ENCODE data around the gene NXPE3. TPM values are rescaled to one million over a fixed set of nuclear protein-coding genes. Genes with fewer than 3 reads are reported as not detected.
"Not testable (repeated sequence)": the region's sequence is repeated elsewhere in the genome, so short reads cannot be mapped to it uniquely, and the experiment has no call there.

NXPE3 gene
- total RNA-seq = 24.8 TPM

DNA sequence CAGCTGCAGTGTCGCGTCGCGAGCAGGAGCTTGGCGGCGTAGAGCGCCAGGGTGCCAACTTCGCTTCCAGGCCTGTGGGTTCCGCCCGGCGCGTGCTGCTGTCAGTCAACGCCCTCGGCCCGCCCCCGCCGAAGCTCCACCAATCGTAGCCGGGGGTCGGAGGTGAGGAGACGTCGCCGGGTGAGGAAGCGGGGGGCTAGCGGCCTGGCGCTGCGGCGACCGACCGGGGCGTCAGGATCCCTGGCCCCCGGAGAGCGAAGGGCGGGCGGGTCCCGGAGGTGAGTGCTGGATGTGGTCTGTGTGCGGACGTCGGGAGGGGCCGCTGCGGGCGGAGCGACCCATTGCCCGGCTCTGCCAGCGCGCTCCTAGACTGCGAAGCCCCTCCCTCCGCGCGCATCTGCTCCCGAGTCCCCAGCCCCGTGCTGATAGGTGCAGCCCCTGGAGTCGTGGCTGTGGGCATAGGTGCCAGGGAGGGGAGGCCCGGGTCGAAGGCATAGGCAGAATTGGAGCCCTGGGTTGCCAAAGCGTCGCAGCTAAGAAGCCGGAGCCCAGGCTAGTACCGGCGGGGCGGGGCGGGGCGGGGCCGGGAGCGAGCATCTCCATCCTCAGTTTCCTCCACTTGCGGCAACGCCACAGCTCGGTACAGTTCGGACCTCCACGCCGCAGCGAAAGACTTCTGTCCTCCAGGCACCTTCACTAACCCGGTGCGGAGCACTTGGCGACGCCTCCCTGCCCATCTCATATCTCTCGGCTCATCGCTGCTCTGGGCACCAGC is at the start of gene NXPE3:
NXPE3 (plus strand) TSS at position 165 of the 775 bp plus-strand sequence. CDS start 6,386 bp downstream, outside the sequence.
- peak; percentile 94 for DNase-seq

DNA sequence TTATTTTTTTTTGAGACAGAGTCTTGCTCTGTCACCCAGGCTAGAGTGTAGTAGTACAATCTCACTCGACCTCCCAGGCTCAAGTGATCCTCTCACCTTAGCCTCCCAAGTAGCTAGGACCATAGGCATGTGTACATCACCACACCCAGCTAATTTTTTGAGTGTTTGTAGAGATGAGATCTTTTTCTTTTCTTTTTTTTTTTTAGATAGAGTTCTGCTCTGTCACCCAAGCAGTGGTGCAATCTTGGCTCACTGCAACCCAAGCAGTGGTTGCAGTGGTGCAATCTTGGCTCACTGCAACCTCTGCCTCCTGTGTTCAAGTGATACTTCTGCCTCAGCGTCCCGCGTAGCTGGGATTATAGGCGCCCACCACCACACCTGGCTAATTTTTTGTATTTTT is 49.4 kb upstream of the NXPE3 start:
- no peak for DNase-seq

DNA sequence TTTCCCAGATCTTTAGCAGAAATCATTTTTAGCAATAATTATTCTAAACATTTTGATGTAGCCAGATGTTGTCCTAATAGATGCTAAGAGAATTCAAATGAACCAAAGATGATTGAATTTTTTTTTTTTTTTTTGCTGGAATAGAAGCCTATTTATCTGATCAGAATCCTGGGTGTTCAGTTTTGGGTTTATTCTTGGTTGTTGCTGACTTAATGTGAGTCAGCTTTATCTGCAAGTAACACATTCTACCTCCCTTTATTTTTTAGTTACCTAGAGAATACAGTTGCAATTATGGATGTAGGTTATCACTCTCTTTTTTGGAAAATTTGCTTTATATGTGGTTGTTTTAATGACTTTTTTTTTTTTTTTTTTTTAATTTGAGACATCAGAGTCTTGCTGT is 48.2 kb upstream of the NXPE3 start:
- no peak for DNase-seq

DNA sequence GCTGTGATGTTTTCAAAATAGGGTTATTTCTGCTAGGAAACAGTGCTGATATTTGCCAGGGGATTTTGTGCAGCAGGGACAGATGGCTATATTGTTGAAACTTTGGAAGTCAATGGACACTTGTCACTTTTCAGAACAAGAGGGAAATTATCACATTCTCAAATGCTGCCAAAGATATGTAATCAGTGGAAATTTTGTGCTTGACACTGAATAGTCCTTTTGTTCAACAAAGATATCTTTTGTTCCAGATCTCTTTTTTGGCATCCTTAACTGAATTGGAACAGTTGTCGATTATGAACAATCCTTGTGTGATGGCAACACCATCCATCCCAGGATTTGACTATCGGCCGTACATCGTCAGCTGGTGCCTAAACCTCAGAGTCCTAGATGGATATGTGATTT is 46.8 kb upstream of the NXPE3 start:
- DNase-seq = peak; percentile 52

DNA sequence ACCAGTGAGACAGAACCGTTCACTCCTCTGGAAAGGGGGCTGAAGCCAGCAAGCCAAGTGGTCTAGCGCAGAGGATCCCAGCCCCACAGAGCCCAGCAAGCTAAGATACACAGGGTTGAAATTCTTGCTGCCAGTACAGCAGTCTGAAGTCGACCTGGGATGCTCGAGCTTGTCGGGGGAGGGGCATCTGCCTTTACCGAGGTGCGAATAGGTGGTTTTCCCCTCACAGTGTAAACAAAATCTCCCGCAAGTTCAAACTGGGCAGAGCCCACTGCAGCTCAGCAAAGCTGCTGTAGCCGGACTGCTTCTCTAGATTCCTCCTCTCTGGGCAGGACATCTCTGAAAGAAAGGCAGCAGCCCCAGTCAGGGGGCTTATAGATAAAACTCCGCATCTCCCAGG is 43.2 kb upstream of the NXPE3 start:
- no peak for DNase-seq

DNA sequence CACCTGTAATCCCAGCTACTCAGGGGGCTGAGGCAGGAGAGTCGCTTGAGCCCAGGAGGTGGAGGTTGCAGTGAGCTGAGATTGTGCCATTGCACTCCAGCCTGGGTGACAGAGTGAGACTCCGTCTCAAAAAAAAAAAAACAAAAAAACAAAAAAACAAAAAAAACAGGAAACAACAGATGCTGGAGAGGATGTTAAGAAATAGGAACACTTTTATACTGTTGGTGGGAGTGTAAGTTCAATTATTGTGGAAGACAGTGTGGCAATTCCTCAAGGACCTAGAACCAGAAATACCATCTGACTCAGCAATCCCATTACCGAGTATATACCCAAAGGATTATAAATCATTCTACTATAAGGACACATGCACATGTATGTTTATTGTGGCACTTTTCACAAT is 37.1 kb upstream of the NXPE3 start:
- not testable (repeated sequence) for DNase-seq

DNA sequence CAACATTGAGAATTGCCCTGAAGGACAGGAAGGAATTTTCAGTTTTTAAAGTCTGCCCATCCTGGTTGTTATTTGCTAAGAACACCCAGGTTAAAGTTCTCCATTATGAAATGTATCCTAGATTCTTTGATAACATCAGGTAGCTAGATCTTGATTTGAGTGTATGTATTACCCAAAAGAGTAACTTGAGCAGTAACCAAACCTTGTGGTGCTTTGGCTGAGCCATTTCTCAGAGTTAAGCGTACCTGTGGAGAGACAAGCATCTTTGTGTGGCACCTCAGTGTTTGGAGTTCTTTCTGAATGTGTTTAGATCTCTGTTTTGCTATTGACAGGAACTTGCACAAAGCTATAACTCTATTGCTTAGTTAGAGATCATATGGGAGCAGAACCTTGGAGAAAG is 34.2 kb upstream of the NXPE3 start:
- DNase-seq = no peak

DNA sequence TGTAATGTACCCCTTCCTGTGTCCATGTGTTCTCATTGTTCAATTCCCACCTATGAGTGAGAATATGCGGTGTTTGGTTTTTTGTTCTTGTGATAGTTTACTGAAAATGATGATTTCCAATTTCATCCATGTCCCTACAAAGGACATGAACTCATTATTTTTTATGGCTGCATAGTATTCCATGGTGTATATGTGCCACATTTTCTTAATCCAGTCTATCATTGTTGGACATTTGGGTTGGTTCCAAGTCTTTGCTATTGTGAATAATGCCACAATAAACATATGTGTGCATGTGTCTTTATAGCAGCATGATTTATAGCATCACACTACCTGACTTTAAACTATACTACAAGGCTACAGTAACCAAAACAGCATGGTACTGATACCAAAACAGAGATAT is 33.1 kb upstream of the NXPE3 start:
- DNase-seq = not testable (repeated sequence)

DNA sequence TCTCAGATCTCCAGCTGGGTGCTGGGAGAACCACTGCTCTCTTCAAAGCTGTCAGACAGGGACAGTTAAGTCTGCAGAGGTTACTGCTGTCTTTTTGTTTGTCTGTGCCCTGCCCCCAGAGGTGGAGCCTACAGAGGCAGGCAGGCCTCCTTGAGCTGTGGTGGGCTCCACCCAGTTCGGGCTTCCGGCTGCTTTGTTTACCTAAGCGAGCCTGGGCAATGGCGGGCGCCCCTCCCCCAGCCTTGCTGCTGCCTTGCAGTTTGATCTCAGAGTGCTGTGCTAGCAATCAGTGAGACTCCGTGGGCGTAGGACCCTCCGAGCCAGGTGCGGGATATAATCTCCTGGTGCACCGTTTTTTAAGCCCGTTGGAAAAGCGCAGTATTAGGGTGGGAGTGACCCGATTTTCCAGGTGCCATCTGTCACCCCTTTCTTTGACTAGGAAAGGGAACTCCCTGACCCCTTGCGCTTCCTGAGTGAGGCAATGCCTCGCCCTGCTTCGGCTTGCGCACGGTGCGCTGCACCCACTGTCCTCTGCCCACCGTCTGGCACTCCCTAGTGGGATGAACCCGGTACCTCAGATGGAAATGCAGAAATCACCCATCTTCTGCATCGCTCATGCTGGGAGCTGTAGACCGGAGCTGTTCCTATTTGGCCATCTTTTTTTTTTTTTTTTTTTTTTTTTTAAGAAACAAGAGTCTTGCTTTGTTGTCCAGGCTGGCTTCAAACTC is 25.5 kb upstream of the NXPE3 start:
- DNase-seq = not testable (repeated sequence)

DNA sequence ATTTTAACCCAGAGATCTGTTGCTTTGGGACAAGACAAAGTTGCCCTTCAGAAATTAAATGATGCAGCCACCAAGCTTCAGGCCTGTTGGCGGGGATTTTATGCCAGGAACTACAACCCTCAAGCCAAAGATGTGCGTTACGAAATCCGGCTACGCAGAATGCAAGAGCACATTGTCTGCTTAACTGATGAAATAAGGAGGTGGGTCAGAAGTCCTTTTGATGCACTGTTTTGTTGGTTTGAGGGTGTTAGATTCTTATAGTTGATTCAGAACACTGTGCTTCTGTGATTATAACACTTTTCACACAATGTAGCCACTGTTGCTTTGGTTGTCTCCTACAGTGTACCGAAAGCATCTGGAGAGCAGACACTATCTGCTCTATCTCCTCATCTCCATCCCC is 20.8 kb upstream of the NXPE3 start:
- DNase-seq = no peak

DNA sequence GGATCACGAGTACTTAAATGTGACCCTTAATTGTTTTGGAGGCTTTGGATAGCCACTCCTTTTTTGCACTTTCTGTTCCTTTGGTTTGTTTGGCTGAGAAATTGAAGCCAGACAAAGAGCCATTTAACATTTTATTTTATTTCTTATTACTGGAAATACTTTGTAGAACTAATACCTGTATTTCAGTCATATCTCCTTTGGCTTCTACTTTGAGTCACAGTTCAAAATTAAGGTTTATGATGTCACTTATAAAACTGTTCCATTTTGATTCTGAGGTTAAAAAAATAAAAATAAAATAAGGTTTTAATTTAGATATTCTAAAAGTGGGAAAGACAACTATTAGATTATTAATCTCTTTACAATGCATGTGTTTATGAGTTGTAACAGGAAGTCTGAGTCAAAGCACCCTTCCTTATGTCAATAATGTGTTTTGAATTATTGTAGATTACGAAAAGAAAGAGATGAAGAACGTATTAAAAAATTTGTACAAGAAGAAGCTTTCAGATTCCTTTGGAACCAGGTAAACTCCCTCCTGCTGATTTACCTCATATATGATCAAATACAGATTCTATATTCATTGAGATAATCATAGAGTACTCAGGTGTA is 16.9 kb upstream of the NXPE3 start:
- no peak for DNase-seq

DNA sequence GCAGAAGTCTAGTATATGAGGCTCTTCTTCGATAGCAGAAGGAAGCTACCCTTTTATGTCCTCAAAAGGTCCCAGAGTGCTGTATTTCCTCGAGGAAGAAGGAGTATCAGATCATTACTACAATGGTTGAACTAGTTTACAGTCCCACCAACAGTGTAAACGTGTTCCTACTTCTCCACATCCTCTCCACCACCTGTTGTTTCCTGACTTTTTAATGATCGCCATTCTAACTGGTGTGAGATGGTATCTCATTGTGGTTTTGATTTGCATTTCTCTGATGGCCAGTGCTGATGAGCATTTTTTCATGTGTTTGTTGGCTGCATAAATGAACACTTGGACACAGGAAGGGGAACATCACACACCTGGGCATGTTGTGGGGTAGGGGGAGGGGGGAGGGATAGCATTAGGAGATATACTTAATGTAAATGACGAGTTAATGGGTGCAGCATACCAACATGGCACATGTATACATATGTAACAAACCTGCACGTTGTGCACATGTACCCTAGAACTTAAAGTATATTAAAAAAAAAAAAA is 1.2 kb upstream of the NXPE3 start:
- DNase-seq = not testable (repeated sequence)

DNA sequence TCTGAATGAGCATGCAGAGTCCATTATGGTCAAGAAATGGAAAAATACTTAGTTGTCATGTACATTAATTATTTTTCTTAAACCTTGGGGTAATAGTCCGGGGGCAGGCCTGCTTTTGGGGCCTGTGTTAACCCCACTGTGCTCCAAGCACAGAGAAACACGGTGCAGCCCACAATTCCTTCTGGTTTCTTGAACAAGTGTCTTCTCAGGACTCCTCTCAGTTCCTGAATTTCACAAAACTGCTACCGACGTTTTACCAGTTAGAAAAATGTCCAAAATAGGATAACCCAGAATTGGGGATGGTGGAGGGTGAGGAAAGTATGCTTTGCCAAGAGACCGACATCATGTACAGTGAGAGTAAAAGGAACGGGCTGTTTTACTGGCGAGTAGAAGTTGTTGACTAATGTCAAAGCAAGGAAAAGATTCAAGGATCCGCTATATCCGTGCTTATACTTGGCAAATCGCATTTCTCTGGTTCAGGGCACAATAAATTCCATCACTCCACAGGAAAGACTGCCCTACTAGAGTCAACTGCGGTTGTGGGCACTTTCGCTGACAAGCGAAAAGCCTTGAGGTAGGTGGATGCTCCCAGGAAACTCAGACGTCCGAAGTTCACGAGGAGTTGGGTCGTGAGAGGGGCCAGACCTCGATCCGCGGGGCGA is 495 bp upstream of the NXPE3 start:
- DNase-seq = no peak

DNA sequence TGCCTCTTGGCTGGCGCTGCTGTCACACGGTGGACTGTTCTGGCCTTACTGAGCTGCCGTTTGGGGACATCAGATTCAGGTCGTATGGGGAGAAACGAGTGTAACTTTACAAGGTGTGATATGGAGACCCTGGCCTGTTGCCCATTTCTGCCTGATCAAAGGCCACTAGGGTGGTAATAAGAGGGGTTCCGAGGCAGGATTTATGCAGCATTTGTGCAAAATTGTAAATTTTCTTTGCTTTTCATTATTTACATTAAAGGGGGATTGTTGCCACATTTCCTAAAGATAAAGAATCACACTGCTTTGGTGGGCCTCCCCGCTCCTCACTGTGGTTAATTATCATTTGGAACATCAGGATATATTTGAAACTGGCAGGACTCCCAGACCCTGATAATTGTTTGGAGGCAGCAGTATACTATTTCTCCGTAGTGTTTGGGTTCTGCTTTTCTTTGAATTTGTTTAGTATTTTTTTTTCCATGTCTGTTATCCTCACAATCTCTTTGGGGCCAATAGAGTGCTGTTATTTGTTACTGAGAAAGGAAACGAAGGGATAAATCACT is 891 bp downstream of the NXPE3 start:
- DNase-seq = peak; percentile 35

DNA sequence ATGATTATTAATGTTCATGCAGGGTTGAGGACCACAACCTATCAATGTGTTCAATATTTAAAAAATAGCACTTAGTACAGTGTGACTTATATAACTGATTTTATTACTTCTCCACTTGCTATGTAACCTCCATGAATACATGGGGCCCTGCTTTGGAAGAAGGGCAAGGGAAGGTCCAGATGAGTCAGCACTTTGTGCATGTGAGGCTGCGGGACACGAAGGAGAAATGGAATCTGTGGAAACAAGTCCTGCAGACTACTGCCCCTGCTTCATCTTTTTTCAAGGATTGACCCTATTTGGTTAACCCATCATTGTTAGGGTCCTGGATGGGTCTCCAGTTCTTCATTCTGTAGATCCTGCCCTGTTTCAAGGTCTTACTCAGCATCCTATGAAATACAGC is 1.6 kb downstream of the NXPE3 start:
- DNase-seq = peak; percentile 17

DNA sequence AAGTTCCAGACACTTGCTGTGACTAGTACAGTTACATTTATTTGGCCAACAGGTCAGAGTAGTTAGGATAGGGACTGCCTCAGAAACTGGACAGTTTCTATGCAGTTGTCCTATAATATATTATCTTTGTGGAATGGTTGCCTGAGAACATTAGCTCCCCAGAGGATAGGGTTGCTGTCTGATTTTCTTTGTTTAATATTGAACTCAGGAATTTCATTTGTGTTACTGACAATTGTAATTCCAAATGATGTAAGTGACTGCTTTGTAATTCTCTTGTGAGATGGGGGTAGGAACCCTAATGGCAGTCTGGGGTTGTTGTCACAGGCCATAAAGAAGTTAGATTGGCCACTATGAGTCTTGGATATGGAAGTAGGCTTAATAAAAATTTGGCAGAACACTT is 2.2 kb downstream of the NXPE3 start:
- DNase-seq = no peak

DNA sequence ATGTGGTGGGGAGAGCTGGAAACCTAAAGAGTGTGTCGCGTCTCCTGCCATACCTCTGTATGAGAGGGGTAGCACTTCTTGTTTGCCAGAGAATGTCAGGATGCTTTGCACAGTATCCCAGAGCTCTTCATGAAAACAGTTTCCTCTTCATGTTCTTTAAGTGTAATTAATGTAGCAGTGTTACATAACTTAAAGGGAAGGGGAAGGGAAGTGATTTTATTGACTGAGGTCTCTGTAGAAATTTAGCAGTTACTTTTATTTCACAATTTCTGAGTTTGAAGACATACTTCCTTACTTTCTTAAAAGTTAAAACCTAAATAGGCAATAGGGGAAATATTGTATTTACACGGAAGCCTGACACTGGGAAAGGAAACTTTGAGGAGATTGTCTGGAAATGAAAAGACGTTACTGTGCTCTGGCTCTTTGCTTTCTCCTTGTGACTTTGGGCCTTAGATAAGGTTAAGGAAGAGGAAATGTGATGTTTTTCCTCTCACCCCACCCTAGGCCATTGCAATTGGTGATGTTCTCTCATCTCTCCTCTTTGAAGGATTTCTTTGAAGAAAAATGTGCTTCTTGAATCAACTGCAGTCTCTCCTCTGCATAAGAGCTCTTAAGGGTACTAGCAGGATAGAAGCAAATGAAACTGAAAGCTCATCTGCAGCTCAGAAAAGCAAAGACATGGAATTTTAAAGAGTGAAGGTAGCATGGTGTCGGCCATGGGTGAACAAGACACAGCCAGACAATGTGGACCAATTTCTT is 6.0 kb downstream of the NXPE3 start:
- DNase-seq = no peak

DNA sequence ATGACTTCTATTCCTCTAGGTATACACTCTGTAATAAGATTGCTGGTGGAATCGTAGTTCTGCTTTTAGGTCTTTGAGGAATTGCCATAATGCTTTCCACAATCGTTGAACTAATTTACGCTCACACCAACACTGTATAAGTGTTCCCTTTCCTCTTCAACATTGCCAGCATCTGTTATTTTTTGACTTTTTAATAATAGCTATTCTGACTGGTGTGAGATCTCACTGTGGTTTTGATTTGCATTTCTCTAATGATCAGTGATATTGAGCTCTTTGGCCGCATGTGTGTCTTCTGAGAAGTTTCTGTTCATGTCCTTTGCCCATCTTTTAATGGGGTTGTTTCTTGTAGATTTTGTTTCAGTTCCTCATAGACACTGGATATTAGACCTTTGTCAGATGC is 12.8 kb downstream of the NXPE3 start:
- no peak for DNase-seq

DNA sequence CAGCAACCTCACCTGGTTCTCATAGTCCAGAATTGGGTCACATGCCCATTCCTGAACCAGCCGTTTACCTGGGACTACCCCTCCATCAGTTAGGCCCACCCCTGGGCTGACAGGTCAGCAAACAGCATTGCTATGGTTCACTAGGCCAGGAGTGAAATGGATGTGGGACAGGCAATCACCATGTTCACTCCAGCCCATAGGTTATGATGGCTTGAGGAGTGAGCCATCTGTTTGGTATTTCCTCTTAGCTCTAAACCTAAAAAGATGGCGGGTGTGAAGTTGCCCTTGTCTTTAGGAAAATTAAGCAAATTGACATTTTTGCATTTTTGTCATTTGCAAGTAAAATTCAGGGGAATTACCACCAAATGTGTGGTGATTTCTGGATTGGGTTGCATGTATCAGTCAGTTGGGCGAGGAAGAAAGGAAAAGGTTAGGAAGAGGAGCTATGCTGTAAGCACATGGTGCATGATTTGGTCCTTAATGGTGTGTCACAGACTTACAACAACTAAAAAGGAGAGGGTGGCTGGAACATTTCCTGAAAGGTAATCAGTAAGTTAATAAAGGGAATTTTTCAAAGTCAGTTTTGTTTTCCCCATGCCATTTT is 17.2 kb downstream of the NXPE3 start:
- no peak for DNase-seq

DNA sequence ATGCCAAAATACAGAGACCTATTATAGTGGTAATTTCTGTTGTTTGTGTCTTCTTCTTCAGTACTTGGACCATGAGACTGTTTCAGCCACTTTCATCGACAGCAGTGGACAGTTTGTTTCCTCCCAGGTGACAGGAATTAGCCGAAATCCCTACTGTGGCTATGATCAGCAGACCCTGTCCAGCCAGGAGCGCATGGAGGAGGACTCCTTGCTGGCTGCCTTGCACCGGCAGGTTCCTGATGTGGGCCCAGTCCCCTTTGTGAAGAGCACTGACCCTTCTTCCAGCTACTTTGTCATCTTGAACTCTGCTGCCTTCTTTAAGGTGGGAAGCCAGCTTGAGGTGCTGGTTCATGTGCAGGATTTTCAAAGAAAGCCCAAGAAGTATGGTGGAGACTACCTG is 22.2 kb downstream of the NXPE3 start:
- DNase-seq = no peak

DNA sequence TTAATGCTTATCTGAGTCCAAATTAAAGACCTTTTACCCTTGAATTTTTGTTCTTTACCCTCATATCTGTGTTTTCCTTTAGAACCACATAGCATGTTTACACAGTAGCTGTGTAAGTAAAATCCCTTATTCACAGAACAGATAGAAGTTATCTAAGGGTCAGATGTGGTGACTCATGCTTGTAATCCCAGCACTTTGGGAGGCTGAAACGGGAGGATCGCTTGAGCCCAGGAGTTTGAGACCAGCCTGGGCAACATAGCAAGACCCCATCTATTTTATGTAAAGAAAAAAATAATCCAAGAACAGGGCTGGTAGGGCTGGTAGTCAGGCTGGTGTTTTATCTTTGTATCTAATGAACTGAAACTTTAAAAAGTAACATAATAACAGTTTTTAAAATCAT is 23.2 kb downstream of the NXPE3 start:
- DNase-seq = no peak

Data from tongue (tissue), 2 donors.